HepG2 (cell line): ENCODE results near the gene CDK18. TPM values are rescaled to one million over a fixed set of nuclear protein-coding genes. Genes with fewer than 3 reads are reported as not detected.

Experiments used
- ATAC-seq: fragments of 200-7000 bp; cut with Tn5 transposase; 3 replicates; pipeline ENCODE4 v1.9.1; 2020; ENCODE audit warnings: mild to moderate bottlenecking, moderate library complexity
- BruUV-seq: library from RNA; stranded (reverse); fragments of 400-500 nt; replicated peaks from 2 replicates; lab custom pipeline; 2021; lab: Mats Ljungman, UMichigan
- CTCF ChIA-PET: fragments of 300-600 bp; formaldehyde crosslinking; extraction: SDS; loops from one replicate; lab custom pipeline; 2021; ENCODE audit warnings: low total read pairs, inconsistent platforms, low intra/inter-chr PET ratio; lab: Yijun Ruan, JAX
- POLR2A ChIA-PET: fragments of 350-600 bp; sonication (Branson Sonifier 250); formaldehyde crosslinking; loops from one replicate; lab custom pipeline; 2020; ENCODE audit warnings: antibody characterized with exemption, inconsistent platforms; lab: Yijun Ruan, JAX
- DNase-seq: peaks from one replicate; pipeline ENCODE4 v3.0.0-alpha.2; 2015; ENCODE audit warnings: low spot score
- FAIRE-seq: peaks from 3 replicates; lab custom pipeline; 2011; peaks lifted over from hg19 to GRCh38; lab: Jason Lieb, UNC
- H2AFZ ChIP-seq: one replicate; pipeline ENCODE4 v1.6.1; 2011; ENCODE audit warnings: low read length, inconsistent platforms
- H3K27ac ChIP-seq: fragments of 300-600 bp; 3 replicates; pipeline ENCODE4 v1.8.0; 2011; ENCODE audit warnings: mixed run types, mild to moderate bottlenecking, mixed read lengths, low read length, inconsistent platforms; ENCODE audit not compliant: insufficient read depth; ENCODE audit errors: extremely low read length
- H3K27me3 ChIP-seq, 2 experiments: fragments of 200-600 bp in 1 of 2; 2 replicates in 1 of 2; 3 replicates in 1 of 2; pipeline versions ENCODE4 v1.6.0 to v1.8.0; 2011; ENCODE audit warnings: low read length in 2 of 2, mild to moderate bottlenecking in 2 of 2, moderate library complexity in 2 of 2, inconsistent platforms in 1 of 2; ENCODE audit not compliant: insufficient read depth in 2 of 2, control insufficient read depth in 1 of 2
- H3K36me3 ChIP-seq, 2 experiments: fragments of 200-600 bp in 1 of 2; replicated peaks in 1 of 2; 2 replicates in 1 of 2; 3 replicates in 1 of 2; pipeline versions ENCODE4 v1.5.1 to v1.8.0; 2011; ENCODE audit warnings: low read length in 2 of 2, inconsistent platforms in 1 of 2; ENCODE audit not compliant: insufficient read depth in 2 of 2, control insufficient read depth in 1 of 2
- H3K4me1 ChIP-seq: 2 replicates; pipeline ENCODE4 v1.5.1; 2012; ENCODE audit warnings: low read length, inconsistent platforms; ENCODE audit not compliant: insufficient read depth
- H3K4me2 ChIP-seq: 2 replicates; pipeline ENCODE4 v1.6.0; 2011; ENCODE audit warnings: low read depth, low read length, inconsistent platforms
- H3K4me3 ChIP-seq, 3 experiments: fragments of 200-600 bp in 1 of 3; sonication (generic), shearing (Covaris generic) in 1 of 3; replicated peaks in 1 of 3; 2 replicates each; pipeline ENCODE4 v1.5.1; 2011 to 2016; ENCODE audit warnings: low read length in 3 of 3, inconsistent platforms in 2 of 3, low read depth in 2 of 3, mild to moderate bottlenecking in 2 of 3, control low read depth in 1 of 3, mixed read lengths in 1 of 3; ENCODE audit not compliant: insufficient read depth in 1 of 3
- H3K79me2 ChIP-seq: one replicate; pipeline ENCODE4 v1.6.1; 2011; ENCODE audit warnings: low read length, inconsistent platforms; ENCODE audit not compliant: insufficient read depth
- H3K9ac ChIP-seq: 2 replicates; pipeline ENCODE4 v1.6.0; 2011; ENCODE audit warnings: mild to moderate bottlenecking, low read depth, low read length, inconsistent platforms; ENCODE audit not compliant: insufficient read depth
- H3K9me3 ChIP-seq: 2 replicates; pipeline ENCODE4 v1.5.1; 2012; ENCODE audit warnings: mild to moderate bottlenecking, low read length
- H4K20me1 ChIP-seq: 2 replicates; pipeline ENCODE4 v1.6.0; 2011; ENCODE audit warnings: inconsistent platforms, mild to moderate bottlenecking, low read length, moderate library complexity; ENCODE audit not compliant: insufficient read depth
- AGO2 ChIP-seq: fragments of 200-400 bp; formaldehyde crosslinking; optimal IDR thresholded peaks from 2 replicates; pipeline ENCODE3; 2017; ENCODE audit warnings: mild to moderate bottlenecking, low read depth, low read length, moderate library complexity
- KDM4B ChIP-seq: sonication (generic); formaldehyde crosslinking; IDR thresholded peaks from 2 replicates; pipeline ENCODE4 v1.4.0; 2020; ENCODE audit warnings: missing genetic modification reagents
- RBFOX2 ChIP-seq: fragments of 200-400 bp; formaldehyde crosslinking; IDR thresholded peaks from 2 replicates; pipeline ENCODE4 v1.6.1; 2017; ENCODE audit warnings: low read depth, mild to moderate bottlenecking, low read length
- SNRNP70 ChIP-seq: fragments of 200-400 bp; formaldehyde crosslinking; IDR thresholded peaks from 2 replicates; pipeline ENCODE4 v1.6.1; 2017; ENCODE audit warnings: mild to moderate bottlenecking, low read depth, low read length, moderate library complexity
- TFAP4 ChIP-seq: sonication (generic); IDR thresholded peaks from 2 replicates; pipeline ENCODE4 v1.6.1; 2016; ENCODE audit warnings: low read depth, borderline replicate concordance
- ZNF234 ChIP-seq: sonication (generic); formaldehyde crosslinking; conservative IDR thresholded peaks from 2 replicates; pipeline ENCODE4 v1.5.1; 2020; ENCODE audit warnings: mild to moderate bottlenecking, missing genetic modification reagents
- ZNF275 ChIP-seq: sonication (generic); formaldehyde crosslinking; IDR thresholded peaks from 2 replicates; pipeline ENCODE4 v1.8.0; 2022; ENCODE audit warnings: missing genetic modification reagents, mild to moderate bottlenecking, inconsistent platforms, borderline replicate concordance
- ZNF292 ChIP-seq: sonication (generic); formaldehyde crosslinking; IDR thresholded peaks from 2 replicates; pipeline ENCODE4 v1.8.1; 2022; ENCODE audit warnings: mild to moderate bottlenecking, low read depth, missing genetic modification reagents, borderline replicate concordance
- ZNF343 ChIP-seq: sonication (generic); formaldehyde crosslinking; IDR thresholded peaks from 2 replicates; pipeline ENCODE4 v1.4.0; 2020; ENCODE audit warnings: mild to moderate bottlenecking, missing genetic modification reagents
- WGBS: methylation state at CpG from one replicate; pipeline ENCODE4 v1.1.6; 2017; ENCODE audit warnings: low lambda C conversion rate; 5-methylcytosine and 5-hydroxymethylcytosine counted together
- in situ Hi-C: cut with HindIII; loops from 2 replicates; pipeline ENCODE4 v1.10.0; 2017; ENCODE audit warnings: low pct_unique_long_range_greater_than_20kb; ENCODE audit not compliant: extremely low pct_ligation_motif_present
- intact Hi-C: fragments of 100-400 bp; cut with micrococcal nuclease; formaldehyde crosslinking; loops from one replicate; pipeline ENCODE4 v1.10.0; 2022; ENCODE audit not compliant: unreplicated experiment
- polyA plus RNA-seq, 8 experiments: library from polyadenylated mRNA; depleted of rRNA in 3 of 8; stranded (reverse) in 7 of 8; unstranded in 1 of 8; fragments of >200 nt; fragmentation: Illumina TruSeq in 4 of 8; extraction: Trizol in 4 of 8; gene quantifications; 2 replicates each; pipeline versions ENCODE4 v1.2.1 to v1.2.3, GENCODE V29; 2011 to 2016; ENCODE audit warnings: low read depth in 4 of 8, missing spikeins in 1 of 8, mixed read lengths in 1 of 8; ENCODE audit not compliant: insufficient read depth in 1 of 8
- total RNA-seq, 5 experiments: library from RNA; depleted of rRNA; stranded (reverse); fragments of >200 nt; fragmentation: Illumina TruSeq; extraction: Trizol; gene quantifications; 2 replicates each; pipeline ENCODE4 v1.2.3, GENCODE V29; 2016; ENCODE audit warnings: low read depth in 1 of 5

The CDK18 gene
- total and polyA plus RNA-seq, 2 of the 13 experiments (the other 11 are each of a cell fraction or from before 2014, with no cell fraction given), result 6.4 to 38.8 TPM

GRCh38 chr1:205518661-205519540 lies 14.4 kb downstream of the CDK18 start:
- TF ChIP-seq AGO2, result peak; percentile 16
- no peak for TF ChIP-seq SNRNP70
- no peak for TF ChIP-seq ZNF275 (CRISPR knock-in tag)
- Histone ChIP-seq H3K4me1 (peaks cover 51% of the 10 kb centered on the region), H2AFZ (no peak overlapping the region), H3K79me2 (no peaks in the 10 kb centered on the region), H3K36me3 (no peaks in the 10 kb centered on the region), H3K4me2 (no peak overlapping the region), H3K4me3 (no peak overlapping the region), H3K9ac (no peak overlapping the region), H3K27ac (no peak overlapping the region), H3K27me3 (no peaks in the 10 kb centered on the region), H3K9me3 (no peaks in the 10 kb centered on the region), H4K20me1 (peaks cover 4% of the 10 kb centered on the region; the same call in 1 of the 2 replicates)
- no TSS peak for BruUV-seq
- ATAC-seq (no peak), FAIRE-seq (no peak), DNase-seq (no peak)
- ChIA-PET POLR2A (interaction anchor here (0.6 kb wide), 1 partner anchor 9 kb away, joined by 3 read pairs; no protein-coding TSS in a partner anchor), CTCF (no interaction called here)
- in situ Hi-C loops (no loop called here), intact Hi-C loops (no loop called here)
- 70% methylated on average over 7 of the region's 8 CpGs for WGBS

- peaks cover 4% of the 10 kb centered on the region; the same call in 1 of the 2 replicates for H4K20me1 ChIP-seq
- in situ Hi-C loops, result loop anchor here (5.0 kb wide), 2 partner anchors 32 to 122 kb away; no protein-coding TSS in a partner anchor
- no peaks in the 10 kb centered on the region for H3K27me3 ChIP-seq
- H3K4me3 ChIP-seq, result no peak overlapping the region
- DNase-seq, result no peak
- no peak overlapping the region for H3K9ac ChIP-seq
- no peak for ATAC-seq
- peaks cover 51% of the 10 kb centered on the region for H3K4me1 ChIP-seq
- H3K79me2 ChIP-seq, result no peaks in the 10 kb centered on the region
- no peak for FAIRE-seq
- H3K9me3 ChIP-seq, result no peaks in the 10 kb centered on the region
- H2AFZ ChIP-seq, result no peak overlapping the region
- H3K36me3 ChIP-seq, result no peaks in the 10 kb centered on the region; a peak in 1 of 5 replicates
- no TSS peak for BruUV-seq
- ChIA-PET CTCF (no interaction called here), POLR2A (no interaction called here)
- H3K27ac ChIP-seq, result no peak overlapping the region
- no peak overlapping the region for H3K4me2 ChIP-seq
- intact Hi-C loops, result no loop called here
- TF ChIP-seq KDM4B (no peak), TFAP4 (no peak), ZNF292 (CRISPR knock-in tag) (no peak), RBFOX2 (no peak), ZNF234 (CRISPR knock-in tag) (no peak), ZNF343 (CRISPR knock-in tag) (no peak)
- 89% methylated on average over 5 of the region's 6 CpGs for WGBS
Observed at GRCh38 chr1:205519541-205520131, 15.2 kb downstream of the CDK18 start.
